ENCODE data around the gene CCDC110. TPM values are rescaled to one million over a fixed set of nuclear protein-coding genes. Genes with fewer than 3 reads are reported as not detected.
"Not testable (repeated sequence)": the region's sequence is repeated elsewhere in the genome, so short reads cannot be mapped to it uniquely, and the experiment has no call there.

CCDC110 gene
- polyA plus RNA-seq (2013, experiment 1 of 2), result 0.60 TPM
- polyA plus RNA-seq (2013, experiment 2 of 2), result 1.0 TPM

DNA sequence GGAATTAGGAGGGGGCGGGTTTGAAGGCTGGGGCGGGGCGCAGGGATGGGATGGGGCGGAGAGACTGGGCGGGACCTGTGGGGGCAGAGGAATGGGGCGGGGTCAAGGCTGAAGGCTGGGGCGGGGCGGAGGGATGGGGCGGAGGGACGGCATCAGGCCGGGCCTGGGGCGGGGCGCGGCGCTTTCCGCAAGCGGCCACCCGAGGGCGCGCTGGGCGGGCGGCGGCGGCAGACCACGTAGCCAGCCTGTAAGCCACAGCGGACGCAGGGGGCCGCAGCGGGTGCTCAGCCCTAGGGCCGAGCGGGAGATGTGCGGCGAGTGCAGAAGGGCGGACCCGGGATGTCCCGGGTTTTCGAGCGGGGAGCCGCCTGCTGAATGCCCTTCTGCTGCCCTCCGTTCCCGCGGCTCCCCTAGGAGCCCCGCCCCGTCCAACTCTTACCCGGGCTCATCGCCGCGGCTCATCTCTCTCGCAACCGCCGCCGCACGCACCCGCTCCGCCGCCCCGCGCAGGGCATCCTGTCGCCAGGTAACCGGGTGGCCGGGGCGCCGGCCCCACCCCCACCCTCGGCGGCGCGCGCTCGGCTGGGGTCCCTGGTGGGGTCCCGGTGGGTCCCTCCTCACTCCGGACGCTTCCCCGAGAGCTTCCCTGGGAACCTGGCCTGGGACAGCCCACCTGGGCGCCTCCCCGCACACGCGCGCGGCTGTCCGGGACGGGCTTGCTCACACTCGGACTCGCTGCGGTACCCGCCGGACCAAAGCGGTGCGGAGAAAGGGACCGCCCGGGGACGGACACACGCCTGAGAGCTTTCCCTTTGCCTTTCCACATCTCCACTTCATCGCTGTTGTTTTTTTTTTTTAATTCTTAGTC, at the start of gene CCDC110:
Gene CCDC110, minus strand, starts transcription at position 499 of the 868 bp plus-strand sequence. Its CDS starts 50 bp downstream, at position 449.
- 0 out of 2 replicates have a peak, but pooled peaks cover 10% of the 10 kb centered on the region for H3K4me1 ChIP-seq (ENCODE audit: insufficient read depth, low read length)
- peak within 1 kb of the TSS; percentile 66 for H3K9ac ChIP-seq (ENCODE audit: low read depth, low read length)
- H3K9me3 ChIP-seq (ENCODE audit: insufficient read depth, low read depth, low read length), result no peaks in the 10 kb centered on the region
- WGBS, result under 1% methylated on average over 93 of the region's 93 CpGs
- H3K27me3 ChIP-seq (ENCODE audit: insufficient read depth, low read length), result peaks cover 26% of the 10 kb centered on the region
- H3K36me3 ChIP-seq (ENCODE audit: insufficient read depth, low read length), result no peaks in the 10 kb centered on the region
- no peak within 1 kb of the TSS for H3K27ac ChIP-seq (ENCODE audit: low read depth, low read length)
- H3K4me3 ChIP-seq (ENCODE audit: low read length), result peak within 1 kb of the TSS; percentile 91

DNA sequence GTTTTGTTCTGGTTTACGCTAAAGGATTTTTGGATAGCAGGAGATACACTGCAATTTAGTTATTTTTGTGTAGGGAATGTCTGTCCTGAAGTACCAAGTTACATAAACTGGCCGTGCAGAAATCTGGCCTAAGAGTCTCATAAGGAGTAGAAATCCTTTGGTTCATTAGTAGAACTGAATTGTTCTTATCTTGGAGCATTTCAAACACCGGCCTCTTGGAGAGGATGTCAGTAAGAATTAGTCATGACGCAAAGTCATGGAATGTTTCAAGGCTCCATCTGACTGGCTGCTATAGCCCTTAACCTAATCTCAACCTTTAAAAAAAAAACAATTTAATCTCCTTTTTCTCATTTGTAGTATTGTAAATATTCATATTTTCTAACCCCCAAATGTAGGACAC, 48.6 kb upstream of the CCDC110 start:
- Histone ChIP-seq H3K27me3 (ENCODE audit: insufficient read depth, low read length) (no peaks in the 10 kb centered on the region), H3K4me3 (ENCODE audit: low read length) (no peak overlapping the region), H3K27ac (ENCODE audit: low read depth, low read length) (no peak overlapping the region), H3K4me1 (ENCODE audit: insufficient read depth, low read length) (no peaks in the 10 kb centered on the region), H3K9me3 (ENCODE audit: insufficient read depth, low read depth, low read length) (no peaks in the 10 kb centered on the region), H3K36me3 (ENCODE audit: insufficient read depth, low read length) (no peaks in the 10 kb centered on the region), H3K9ac (ENCODE audit: low read depth, low read length) (no peak overlapping the region)
- 94% methylated on average over 4 of the region's 4 CpGs for WGBS

DNA sequence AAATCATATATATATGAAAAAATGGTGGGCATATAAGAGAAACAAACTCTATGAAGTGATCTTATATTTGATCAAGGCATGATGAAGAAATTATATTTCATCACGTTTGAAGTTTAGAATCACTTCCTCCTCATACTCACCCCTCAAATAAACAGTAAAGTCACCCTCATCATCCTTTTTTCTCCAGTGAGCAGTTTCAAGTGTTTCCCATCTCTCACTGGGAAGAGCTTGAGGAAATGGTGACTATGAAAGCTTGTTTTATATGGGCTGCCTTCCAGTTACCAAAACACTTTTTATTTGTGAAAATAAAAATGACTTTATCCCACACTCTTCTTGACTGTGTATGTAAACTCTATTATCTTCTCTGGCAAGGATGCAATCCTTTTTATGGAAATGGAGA, 47.0 kb upstream of the CCDC110 start:
- Histone ChIP-seq H3K27me3 (ENCODE audit: insufficient read depth, low read length) (no peaks in the 10 kb centered on the region), H3K27ac (ENCODE audit: low read depth, low read length) (no peak overlapping the region), H3K4me3 (ENCODE audit: low read length) (no peak overlapping the region), H3K9ac (ENCODE audit: low read depth, low read length) (no peak overlapping the region), H3K9me3 (ENCODE audit: insufficient read depth, low read depth, low read length) (no peaks in the 10 kb centered on the region), H3K4me1 (ENCODE audit: insufficient read depth, low read length) (no peaks in the 10 kb centered on the region), H3K36me3 (ENCODE audit: insufficient read depth, low read length) (no peaks in the 10 kb centered on the region)
- 100% methylated on average over 1 of the region's 1 CpG for WGBS

DNA sequence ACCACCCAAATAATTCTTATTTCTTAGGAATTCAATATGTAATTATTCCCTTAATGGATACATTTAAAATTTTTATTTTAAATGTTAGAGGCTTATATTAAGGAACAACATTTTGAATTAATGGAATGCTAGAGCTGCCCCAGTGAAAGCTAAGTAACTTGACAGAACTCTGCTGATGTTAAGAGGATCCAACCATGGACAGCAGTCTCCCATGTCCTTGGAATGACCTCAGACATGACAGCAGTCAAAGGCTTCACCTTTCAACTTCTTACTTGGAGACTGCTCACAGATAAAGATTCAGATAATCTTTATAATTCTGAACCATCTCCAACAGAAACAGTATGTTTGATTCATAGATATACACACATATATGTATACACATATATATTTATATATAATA, 46.5 kb upstream of the CCDC110 start:
- Histone ChIP-seq H3K27ac (ENCODE audit: low read depth, low read length) (no peak overlapping the region), H3K9me3 (ENCODE audit: insufficient read depth, low read depth, low read length) (no peaks in the 10 kb centered on the region), H3K9ac (ENCODE audit: low read depth, low read length) (no peak overlapping the region), H3K36me3 (ENCODE audit: insufficient read depth, low read length) (no peaks in the 10 kb centered on the region), H3K4me1 (ENCODE audit: insufficient read depth, low read length) (no peaks in the 10 kb centered on the region), H3K27me3 (ENCODE audit: insufficient read depth, low read length) (no peaks in the 10 kb centered on the region), H3K4me3 (ENCODE audit: low read length) (no peak overlapping the region)

DNA sequence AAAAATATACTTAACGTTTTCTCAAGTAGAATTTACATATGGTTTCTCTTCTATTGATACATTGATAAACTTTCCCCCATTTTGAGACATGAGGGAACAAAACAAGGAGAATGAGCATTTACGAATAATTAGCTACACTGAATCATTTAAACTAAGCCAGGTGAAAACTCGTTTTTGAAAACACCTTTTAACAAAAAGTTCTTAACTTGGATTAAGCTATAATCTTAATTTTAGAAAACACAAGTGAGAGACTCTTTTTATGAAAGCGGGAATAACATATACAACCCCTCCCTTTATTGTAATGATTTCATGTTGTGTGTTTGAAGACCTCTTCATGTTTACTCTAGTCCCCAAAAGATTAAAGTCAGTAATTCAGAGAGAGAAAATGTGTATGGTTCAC, 43.7 kb upstream of the CCDC110 start:
- Histone ChIP-seq H3K4me1 (ENCODE audit: insufficient read depth, low read length) (no peaks in the 10 kb centered on the region), H3K9ac (ENCODE audit: low read depth, low read length) (no peak overlapping the region), H3K27ac (ENCODE audit: low read depth, low read length) (no peak overlapping the region), H3K9me3 (ENCODE audit: insufficient read depth, low read depth, low read length) (no peaks in the 10 kb centered on the region), H3K27me3 (ENCODE audit: insufficient read depth, low read length) (no peaks in the 10 kb centered on the region), H3K36me3 (ENCODE audit: insufficient read depth, low read length) (no peaks in the 10 kb centered on the region), H3K4me3 (ENCODE audit: low read length) (no peak overlapping the region)
- 100% methylated on average over 2 of the region's 4 CpGs for WGBS

DNA sequence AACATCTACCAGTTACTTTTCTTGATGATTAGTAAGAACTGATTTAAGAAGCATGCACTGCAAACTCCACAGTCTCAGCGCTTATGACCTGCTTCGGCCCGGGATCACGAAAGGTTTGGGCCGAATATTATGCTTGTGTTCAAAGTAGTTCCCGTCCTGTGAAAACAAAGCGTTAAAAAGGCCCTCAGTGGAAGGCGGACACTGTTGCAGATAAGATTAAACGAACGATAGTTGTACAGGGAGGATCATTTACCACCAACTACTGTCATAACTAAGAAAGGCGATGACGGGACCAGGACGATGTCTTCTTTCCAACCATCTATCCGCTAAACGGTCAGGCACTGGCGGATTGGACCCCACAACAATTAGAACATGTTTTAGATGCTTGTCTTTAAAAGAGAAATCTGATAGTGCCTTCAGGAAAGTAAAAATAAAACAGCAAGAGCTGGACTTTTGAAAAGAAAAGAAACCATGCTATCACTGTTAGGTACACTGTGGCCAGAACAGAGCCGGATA, 42.7 kb upstream of the CCDC110 start:
- Histone ChIP-seq H3K9me3 (ENCODE audit: insufficient read depth, low read depth, low read length) (no peaks in the 10 kb centered on the region), H3K4me1 (ENCODE audit: insufficient read depth, low read length) (no peaks in the 10 kb centered on the region), H3K4me3 (ENCODE audit: low read length) (no peak overlapping the region), H3K27me3 (ENCODE audit: insufficient read depth, low read length) (no peaks in the 10 kb centered on the region), H3K36me3 (ENCODE audit: insufficient read depth, low read length) (no peaks in the 10 kb centered on the region), H3K27ac (ENCODE audit: low read depth, low read length) (no peak overlapping the region), H3K9ac (ENCODE audit: low read depth, low read length) (no peak overlapping the region)
- 96% methylated on average over 17 of the region's 17 CpGs for WGBS

DNA sequence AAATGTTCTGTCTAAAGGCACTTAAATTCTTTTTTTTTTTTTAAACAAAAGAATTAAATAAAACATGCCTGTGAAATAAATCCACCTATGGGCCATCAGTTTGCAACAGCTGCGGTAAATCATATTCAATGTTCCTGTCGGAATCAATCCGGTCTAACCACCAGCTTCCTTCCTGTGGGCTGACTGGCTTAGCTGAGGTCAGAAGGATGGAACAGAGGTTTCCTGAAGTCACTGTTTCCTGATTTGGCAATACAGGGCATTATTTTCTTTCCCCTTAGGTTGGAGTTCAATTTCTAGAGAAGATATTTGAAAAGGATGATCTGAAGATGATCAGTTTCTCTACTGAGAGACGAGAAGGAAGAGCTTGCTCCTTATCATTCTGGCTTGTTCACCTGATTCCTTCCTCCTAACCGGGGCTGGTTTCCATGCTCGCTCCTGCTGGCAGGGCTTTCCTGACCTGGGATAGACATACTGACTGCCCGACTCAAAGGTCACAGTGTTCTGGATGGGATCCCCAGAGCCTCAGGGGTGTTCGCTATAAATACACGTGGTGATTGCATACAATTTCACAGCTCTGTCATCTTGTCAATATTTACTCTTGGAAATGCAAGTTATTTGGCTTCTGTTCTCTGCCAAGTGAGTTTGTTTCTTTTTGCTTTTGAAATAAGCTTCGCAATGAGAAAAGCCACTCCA, 42.1 kb upstream of the CCDC110 start:
- Histone ChIP-seq H3K9ac (ENCODE audit: low read depth, low read length) (no peak overlapping the region), H3K9me3 (ENCODE audit: insufficient read depth, low read depth, low read length) (no peaks in the 10 kb centered on the region), H3K27me3 (ENCODE audit: insufficient read depth, low read length) (no peaks in the 10 kb centered on the region), H3K4me3 (ENCODE audit: low read length) (no peak overlapping the region), H3K36me3 (ENCODE audit: insufficient read depth, low read length) (no peaks in the 10 kb centered on the region), H3K4me1 (ENCODE audit: insufficient read depth, low read length) (no peaks in the 10 kb centered on the region), H3K27ac (ENCODE audit: low read depth, low read length) (no peak overlapping the region)
- 94% methylated on average over 9 of the region's 10 CpGs for WGBS

DNA sequence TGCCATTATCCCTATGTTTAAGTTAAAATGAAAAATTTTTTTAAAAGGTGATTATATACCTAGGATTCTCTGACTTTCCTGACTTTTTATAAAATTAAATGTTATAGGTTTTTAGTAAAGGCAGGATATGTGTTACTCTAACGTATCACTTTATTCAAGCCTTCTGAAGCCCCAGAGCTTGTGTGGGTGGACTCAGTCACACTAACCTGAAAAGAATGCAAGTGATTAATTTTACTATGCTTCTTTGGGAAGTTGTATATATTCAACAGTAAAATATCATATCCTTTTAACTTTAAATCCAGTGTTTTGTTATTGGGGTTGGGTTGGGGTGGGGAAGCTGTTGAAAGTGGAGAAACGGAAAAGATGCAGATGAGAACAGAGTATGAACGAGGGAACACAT, 41.0 kb upstream of the CCDC110 start:
- 89% methylated on average over 3 of the region's 3 CpGs for WGBS
- no peak overlapping the region for H3K9ac ChIP-seq (ENCODE audit: low read depth, low read length)

DNA sequence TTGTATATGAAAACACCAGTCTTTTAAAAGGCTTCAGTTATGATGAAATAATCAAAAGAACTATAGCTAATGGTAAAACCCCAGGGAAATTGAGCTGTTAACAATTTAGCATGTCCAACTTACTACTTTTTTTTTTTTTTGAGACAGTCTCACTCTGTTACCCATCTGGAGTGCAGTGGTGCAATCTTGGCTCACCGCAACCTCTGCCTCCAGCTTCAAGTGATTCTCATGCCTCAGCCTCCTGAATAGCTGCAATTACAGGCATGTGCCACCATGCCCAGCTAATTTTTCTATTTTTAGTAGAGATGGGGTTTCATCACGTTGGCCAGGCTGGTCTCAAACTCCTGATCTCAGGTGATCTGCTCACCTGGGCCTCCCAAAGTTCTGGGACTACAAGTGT, 39.7 kb upstream of the CCDC110 start:
- WGBS, result 91% methylated on average over 2 of the region's 2 CpGs
- H3K4me1 ChIP-seq (ENCODE audit: insufficient read depth, low read length); H3K9me3 ChIP-seq (ENCODE audit: insufficient read depth, low read depth, low read length); H3K4me3 ChIP-seq (ENCODE audit: low read length); H3K9ac ChIP-seq (ENCODE audit: low read depth, low read length); H3K27me3 ChIP-seq (ENCODE audit: insufficient read depth, low read length); H3K27ac ChIP-seq (ENCODE audit: low read depth, low read length); H3K36me3 ChIP-seq (ENCODE audit: insufficient read depth, low read length): not testable (repeated sequence)

More for the DNA sequence above, 41.0 kb upstream of the CCDC110 start:
- Histone ChIP-seq H3K27ac (ENCODE audit: low read depth, low read length) (no peak overlapping the region), H3K4me3 (ENCODE audit: low read length) (no peak overlapping the region), H3K4me1 (ENCODE audit: insufficient read depth, low read length) (no peaks in the 10 kb centered on the region), H3K27me3 (ENCODE audit: insufficient read depth, low read length) (no peaks in the 10 kb centered on the region), H3K36me3 (ENCODE audit: insufficient read depth, low read length) (no peaks in the 10 kb centered on the region), H3K9me3 (ENCODE audit: insufficient read depth, low read depth, low read length) (no peaks in the 10 kb centered on the region)

DNA sequence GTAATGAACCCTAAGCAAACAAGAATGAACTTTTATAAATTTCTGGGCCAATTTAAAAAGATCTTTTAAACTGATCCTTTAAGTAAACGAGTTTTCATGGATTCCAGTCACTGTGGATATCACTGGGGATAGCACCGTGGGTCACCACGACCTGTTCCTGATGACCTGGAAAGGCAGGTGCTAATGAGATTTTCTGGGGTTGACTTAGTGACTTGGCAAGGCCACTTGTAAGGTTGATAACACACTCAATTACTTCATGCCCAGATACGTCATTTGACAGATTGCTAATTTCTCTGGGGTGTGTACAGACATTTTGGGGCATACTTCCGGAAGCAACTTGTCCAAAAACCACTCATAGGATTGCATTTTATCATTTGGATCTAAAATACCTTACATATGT, 39.3 kb upstream of the CCDC110 start:
- Histone ChIP-seq H3K9ac (ENCODE audit: low read depth, low read length) (no peak overlapping the region), H3K27me3 (ENCODE audit: insufficient read depth, low read length) (no peaks in the 10 kb centered on the region), H3K27ac (ENCODE audit: low read depth, low read length) (no peak overlapping the region), H3K4me1 (ENCODE audit: insufficient read depth, low read length) (no peaks in the 10 kb centered on the region), H3K4me3 (ENCODE audit: low read length) (no peak overlapping the region), H3K36me3 (ENCODE audit: insufficient read depth, low read length) (no peaks in the 10 kb centered on the region), H3K9me3 (ENCODE audit: insufficient read depth, low read depth, low read length) (no peaks in the 10 kb centered on the region)
- WGBS, result 93% methylated on average over 4 of the region's 5 CpGs

DNA sequence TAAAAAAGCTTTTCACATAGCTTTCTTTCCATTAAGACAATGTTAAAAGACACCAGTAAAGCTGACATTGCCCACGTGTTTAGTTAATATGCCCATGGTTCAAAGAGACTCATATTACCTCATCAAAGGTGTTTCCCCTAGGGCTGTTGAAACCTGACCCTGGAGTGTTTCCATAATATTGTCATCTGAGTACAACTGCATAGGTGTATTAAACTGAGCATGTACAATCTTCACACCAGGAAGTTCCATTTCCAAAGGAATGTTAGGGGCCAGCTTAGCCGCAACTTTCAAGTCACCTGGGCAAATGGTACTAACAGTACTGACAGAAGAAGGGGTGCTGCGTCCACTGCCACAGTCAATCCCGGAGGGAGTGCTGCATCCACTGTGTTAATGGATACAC, 36.6 kb upstream of the CCDC110 start:
- Histone ChIP-seq H3K9me3 (ENCODE audit: insufficient read depth, low read depth, low read length) (no peaks in the 10 kb centered on the region), H3K4me3 (ENCODE audit: low read length) (no peak overlapping the region), H3K4me1 (ENCODE audit: insufficient read depth, low read length) (no peaks in the 10 kb centered on the region), H3K36me3 (ENCODE audit: insufficient read depth, low read length) (no peaks in the 10 kb centered on the region), H3K27me3 (ENCODE audit: insufficient read depth, low read length) (no peaks in the 10 kb centered on the region), H3K9ac (ENCODE audit: low read depth, low read length) (no peak overlapping the region), H3K27ac (ENCODE audit: low read depth, low read length) (no peak overlapping the region)
- WGBS, result 82% methylated on average over 4 of the region's 4 CpGs
